Measurements from ENCODE around the gene CIAPIN1. TPM values are rescaled to one million over a fixed set of nuclear protein-coding genes. Genes with fewer than 3 reads are reported as not detected.
A peak's percentile ranks its signal among the peaks of the same experiment; 100 is the strongest.

CIAPIN1 gene
- total RNA-seq, 1 donor from 2014 or later = 28.1 TPM

DNA sequence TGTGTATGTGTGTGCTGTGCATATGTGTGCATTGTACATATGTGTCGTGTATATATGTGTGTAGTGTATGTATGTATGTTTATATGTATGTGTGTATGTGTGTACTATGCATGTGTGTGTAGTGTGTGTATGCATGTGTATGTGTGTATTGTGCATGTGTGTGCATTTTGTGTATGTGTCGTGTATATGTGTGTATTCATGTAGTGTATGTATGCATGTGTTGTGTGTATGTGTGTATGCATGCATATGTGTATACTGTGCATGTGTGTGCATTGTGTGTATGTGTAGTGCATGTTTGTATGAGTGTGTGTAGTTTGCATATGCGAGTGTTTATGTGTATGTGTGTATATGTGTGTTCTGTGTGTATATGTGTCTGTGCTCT lies 58.1 kb downstream of the CIAPIN1 start:
- intact Hi-C loops (cut with DNase I) = no loop called here
- no peak for ATAC-seq

DNA sequence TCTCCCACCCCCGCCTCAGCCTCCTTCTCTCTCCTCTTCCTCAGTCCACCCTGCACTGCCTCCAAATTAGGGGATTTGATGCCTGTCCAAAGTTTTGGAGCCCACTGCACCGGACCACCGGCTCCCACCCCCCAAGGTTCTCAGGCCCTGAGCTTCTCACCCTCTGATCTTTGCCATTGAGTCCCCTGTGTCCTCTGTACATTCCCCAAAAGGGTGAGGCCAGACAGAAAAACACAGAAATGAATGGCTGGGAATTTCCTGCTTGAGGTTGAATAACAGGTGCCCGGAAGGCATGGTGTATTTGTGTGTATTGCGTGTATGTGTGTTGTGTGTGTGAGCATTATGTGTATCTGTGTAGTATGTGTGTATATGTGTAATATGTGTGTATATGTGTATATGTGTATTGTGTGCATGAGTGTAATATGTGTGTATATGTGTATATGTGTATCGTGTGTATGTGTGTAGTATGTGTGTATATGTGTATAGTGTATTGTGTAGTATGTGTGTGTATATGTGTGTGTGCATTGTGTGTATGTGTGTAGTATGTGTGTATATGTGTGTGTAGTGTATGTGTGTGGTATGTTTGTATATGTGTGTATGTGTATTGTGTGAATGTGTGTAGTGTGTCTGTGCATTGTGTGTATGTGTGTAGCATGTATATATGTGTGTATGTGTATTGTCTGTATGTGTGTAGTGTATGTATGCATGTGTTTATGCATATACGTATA lies 58.7 kb downstream of the CIAPIN1 start:
- DNase-seq (ENCODE audit: low spot score) (no peak), ATAC-seq (no peak)
- intact Hi-C loops (cut with DNase I) = no loop called here

More for the DNA sequence above, 58.1 kb downstream of the CIAPIN1 start:
- no peak for DNase-seq (ENCODE audit: low spot score)

DNA sequence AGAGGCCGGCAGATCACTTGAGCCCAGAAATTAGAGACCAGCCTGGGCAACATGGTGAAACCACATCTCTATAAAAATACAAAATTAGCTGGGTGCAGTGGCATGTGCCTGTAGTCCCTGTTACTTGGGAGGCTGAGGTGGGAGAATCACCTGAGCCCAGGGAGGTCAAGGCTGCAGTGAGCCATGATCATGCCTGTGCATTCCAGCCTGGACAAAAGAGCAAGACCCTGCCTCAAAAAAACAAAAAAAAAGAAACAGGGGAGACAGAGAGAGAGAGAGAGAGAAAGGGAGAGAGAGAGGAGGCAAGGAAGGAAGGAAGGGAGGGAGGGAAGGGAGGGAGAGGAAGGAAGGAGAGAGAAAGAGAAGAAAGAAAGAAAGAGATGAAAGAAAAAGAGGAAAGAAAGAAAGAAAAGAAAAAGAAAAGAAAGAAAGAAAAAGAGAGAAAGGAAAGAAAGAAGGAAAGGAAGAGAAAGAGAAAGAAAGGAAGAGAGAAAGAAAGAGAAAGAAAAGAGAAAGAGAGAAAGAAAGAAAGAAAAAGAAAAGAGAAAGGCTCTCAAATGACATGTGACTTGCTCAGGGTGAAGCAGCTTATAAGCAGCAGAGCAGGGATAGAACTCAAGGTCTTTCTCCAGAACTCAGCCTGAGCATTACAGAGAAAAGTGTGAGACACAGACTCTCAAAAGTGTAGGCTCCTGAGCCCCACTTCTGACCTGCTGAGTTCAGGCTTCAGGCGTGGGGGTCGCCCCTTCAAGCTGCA lies 59.4 kb downstream of the CIAPIN1 start:
- intact Hi-C loops (cut with DNase I) = no loop called here
- ATAC-seq = no peak
- no peak for DNase-seq (ENCODE audit: low spot score)

DNA sequence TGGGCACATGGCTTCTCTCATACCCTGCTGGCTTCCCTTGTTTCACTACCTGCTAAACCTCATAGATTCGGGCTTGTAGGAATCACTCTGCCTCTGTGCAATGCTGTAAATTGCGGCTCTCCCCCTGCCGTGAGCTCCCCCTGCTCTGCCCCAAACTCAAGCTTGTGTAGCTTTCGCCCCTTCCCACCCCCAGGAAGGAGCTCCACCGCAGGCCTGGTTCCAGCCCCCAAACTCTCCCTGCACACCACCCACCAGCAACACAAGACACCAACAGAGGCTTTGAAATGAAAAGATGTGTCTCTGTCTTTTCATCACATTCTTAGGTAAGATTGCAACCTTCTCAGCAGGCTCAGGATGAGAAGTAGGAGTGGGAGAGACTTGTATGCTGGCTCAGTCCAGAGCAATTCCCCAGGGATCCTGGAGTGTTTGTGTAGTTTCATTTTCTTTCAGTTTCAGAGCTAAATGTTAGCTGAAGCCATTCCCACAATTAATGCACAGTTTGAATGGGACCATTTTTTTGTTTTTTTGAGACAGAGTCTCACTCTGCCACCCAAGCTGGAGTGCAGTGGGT lies 60.7 kb downstream of the CIAPIN1 start:
- intact Hi-C loops (cut with DNase I) = no loop called here
- no peak for DNase-seq (ENCODE audit: low spot score)
- no peak for ATAC-seq

DNA sequence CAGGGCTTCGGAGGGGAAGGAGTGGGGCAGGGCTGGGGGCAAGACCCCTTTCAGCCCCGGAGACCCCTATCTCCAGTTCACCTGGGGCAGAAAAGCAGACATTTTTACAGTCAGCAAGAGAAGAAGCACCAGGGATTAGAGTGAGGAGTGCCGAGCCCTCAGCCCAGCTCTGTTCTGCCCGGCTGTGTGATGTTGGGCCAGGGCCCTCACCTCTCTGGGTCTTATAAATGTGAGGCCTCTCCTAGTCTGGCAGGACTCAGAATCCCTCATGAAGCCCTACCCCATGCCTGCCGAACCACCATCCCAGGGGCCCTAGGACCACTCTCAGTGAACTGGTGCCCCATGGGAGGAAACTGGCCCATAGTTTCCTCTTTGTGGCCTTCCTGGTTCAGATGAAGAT lies 62.1 kb downstream of the CIAPIN1 start:
- intact Hi-C loops (cut with DNase I) = no loop called here
- ATAC-seq = no peak

DNA sequence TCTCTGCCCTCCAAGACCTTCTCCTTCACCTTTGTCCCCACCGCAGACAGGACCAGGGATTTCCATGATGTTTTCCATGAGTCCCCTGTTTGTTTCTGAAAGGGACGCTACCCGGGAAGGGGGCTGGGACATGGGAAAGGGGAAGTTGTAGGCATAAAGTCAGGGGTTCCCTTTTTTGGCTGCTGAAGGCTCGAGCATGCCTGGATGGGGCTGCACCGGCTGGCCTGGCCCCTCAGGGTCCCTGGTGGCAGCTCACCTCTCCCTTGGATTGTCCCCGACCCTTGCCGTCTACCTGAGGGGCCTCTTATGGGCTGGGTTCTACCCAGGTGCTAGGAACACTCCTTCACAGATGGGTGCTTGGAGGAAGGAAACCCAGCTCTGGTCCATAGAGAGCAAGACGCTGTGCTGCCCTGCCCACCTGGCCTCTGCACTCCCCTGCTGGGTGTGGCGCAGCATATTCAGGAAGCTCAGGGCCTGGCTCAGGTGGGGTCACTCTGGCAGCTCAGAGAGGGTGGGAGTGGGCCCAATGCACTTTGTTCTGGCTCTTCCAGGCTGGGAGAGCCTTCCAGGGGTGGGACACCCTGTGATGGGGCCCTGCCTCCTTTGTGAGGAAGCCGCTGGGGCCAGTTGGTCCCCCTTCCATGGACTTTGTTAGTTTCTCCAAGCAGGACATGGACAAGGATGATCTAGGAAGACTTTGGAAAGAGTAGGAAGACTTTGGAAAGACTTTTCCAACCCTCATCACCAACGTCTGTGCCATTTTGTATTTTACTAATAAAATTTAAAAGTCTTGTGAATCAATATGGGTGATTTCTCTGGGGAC lies 62.7 kb downstream of the CIAPIN1 start:
- ATAC-seq = peak; percentile 35
- intact Hi-C loops (cut with DNase I) = no loop called here
- no peak for DNase-seq (ENCODE audit: low spot score)

More for the DNA sequence above, 62.1 kb downstream of the CIAPIN1 start:
- DNase-seq (ENCODE audit: low spot score) = no peak

DNA sequence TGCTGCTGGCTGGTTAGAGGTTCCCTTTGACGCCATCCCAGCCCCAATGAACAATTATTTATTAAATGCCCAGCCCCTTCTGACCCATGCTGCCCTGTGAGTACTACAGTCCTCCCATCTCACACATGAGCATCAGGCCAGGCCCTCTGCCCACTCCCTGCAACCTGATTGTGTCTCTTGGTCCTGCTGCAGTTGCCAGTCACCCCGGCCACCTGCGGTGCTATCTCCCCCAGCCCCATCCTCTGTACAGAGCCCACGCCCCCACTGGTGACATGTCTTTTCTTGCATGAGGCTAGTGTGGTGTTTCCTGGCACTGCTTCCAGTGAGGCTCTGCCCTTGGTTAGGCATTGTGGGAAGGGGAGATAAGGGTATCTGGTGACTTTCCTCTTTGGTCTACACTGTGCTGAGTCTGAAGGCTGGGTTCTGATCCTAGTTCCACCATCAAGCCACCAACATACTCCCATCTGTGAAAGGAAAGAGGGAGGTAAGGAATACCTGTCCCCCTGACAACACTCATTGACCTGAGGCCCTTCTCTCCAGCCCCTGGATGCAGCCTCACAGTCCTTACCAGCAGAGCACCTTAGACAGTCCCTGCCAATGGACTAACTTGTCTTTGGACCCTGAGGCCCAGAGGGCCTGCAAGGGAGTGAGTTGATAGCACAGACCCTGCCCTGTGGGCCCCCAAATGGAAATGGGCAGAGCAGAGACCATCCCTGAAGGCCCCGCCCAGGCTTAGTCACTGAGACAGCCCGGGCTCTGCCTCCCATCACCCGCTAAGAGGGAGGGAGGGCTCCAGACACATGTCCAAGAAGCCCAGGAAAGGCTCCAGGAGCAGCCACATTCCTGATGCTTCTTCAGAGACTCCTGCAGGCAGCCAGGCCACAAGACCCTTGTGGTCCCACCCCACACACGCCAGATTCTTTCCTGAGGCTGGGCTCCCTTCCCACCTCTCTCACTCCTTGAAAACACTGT lies 63.6 kb downstream of the CIAPIN1 start:
- ATAC-seq (peak; percentile 44), DNase-seq (ENCODE audit: low spot score) (no peak)
- intact Hi-C loops (cut with DNase I) = no loop called here

DNA sequence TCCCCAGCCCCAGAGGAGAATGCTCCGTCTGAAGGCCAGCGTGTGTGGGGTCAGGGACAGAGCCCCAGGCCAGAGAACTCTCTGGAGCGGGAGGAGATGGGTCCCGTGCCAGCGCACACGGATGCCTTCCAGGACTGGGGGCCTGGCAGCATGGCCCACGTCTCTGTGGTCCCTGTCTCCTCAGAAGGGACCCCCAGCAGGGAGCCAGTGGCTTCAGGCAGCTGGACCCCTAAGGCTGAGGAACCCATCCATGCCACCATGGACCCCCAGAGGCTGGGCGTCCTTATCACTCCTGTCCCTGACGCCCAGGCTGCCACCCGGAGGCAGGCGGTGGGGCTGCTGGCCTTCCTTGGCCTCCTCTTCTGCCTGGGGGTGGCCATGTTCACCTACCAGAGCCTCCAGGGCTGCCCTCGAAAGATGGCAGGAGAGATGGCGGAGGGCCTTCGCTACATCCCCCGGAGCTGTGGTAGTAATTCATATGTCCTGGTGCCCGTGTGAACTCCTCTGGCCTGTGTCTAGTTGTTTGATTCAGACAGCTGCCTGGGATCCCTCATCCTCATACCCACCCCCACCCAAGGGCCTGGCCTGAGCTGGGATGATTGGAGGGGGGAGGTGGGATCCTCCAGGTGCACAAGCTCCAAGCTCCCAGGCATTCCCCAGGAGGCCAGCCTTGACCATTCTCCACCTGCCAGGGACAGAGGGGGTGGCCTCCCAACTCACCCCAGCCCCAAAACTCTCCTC lies 64.5 kb downstream of the CIAPIN1 start:
- intact Hi-C loops (cut with DNase I) = no loop called here
- DNase-seq (ENCODE audit: low spot score) (no peak), ATAC-seq (peak; percentile 9)

DNA sequence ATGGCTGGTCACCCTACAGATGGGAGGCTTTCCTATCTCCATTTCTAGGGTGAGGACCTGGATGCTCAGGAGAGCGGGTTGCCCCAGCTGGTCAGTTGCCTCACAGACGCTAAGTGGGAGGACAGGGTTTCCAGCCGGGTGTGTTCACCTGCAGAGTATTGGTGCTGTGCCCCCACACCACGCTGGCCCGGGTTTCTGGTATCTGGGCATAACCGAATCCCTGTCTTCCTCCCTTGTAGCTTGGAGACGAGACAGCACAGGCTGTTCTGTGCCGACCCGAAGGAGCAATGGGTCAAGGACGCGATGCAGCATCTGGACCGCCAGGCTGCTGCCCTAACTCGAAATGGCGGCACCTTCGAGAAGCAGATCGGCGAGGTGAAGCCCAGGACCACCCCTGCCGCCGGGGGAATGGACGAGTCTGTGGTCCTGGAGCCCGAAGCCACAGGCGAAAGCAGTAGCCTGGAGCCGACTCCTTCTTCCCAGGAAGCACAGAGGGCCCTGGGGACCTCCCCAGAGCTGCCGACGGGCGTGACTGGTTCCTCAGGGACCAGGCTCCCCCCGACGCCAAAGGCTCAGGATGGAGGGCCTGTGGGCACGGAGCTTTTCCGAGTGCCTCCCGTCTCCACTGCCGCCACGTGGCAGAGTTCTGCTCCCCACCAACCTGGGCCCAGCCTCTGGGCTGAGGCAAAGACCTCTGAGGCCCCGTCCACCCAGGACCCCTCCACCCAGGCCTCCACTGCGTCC lies 65.2 kb downstream of the CIAPIN1 start:
- intact Hi-C loops (cut with DNase I) = no loop called here
- ATAC-seq (no peak), DNase-seq (ENCODE audit: low spot score) (no peak)

DNA sequence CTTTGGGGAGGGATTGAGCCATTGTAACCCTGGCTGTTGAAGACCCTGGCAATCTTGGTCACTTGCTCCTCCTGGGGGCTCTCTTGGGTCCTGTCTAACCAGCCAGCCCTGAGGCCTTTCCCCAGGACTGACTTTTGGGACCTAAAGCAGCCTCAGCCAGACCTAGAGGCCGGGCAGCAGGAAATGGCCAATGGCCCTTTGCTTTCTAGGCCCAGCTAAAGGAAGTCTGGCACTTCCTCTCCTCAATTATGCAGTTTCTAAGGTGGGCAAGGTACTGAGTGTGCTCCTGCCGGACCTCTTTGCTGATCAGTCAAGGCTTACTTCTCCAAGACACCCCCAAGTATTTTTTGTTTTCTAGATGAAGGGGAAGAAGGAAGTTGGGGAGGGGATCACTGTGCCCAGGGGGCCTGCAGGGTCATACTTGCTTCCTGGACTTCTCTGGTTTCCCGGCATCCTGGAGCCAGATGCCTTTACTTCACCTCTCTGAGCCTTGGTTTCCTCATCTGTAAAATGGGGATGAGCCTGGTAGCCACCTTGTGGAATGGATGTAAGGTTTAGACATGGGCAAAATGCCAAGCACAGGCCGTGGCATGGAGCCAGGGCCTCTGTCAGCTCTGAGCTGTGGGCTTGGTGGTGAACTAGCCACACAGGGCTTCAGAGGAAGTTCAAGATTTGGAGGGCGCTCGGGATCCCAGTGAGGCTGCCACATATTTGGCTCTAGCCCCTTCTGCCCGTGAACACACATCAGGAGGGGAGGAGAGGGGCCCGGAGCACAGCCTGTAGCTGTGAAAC lies 66.3 kb downstream of the CIAPIN1 start:
- ATAC-seq (no peak), DNase-seq (ENCODE audit: low spot score) (no peak)
- intact Hi-C loops (cut with DNase I) = no loop called here

DNA sequence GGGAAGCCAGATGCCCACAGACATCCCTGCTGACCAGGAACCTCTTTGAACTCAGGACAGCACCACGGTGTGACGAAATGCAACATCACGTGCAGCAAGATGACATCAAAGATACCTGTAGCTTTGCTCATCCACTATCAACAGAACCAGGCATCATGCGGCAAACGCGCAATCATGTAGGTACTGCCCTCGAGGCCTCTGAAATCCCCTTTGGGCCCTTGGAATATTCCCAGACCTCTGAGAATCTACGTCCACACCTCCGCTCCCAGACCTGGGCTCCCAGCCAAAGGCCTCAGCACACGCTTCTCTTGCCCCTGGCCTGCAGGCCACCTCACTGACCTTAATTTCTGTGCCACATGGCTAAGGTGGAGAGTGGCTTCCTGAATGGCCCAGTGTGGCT lies 67.6 kb downstream of the CIAPIN1 start:
- ATAC-seq (no peak), DNase-seq (ENCODE audit: low spot score) (no peak)
- intact Hi-C loops (cut with DNase I) = no loop called here

Other genes starting within 250 kb of the CIAPIN1 start
- gene ARL2BP, start 202.1 kb downstream of the CIAPIN1 start, total RNA-seq = 38.5 TPM
- gene PLLP, start 162.7 kb downstream of the CIAPIN1 start, total RNA-seq = 121 TPM
- gene CCL22, start 88.6 kb downstream of the CIAPIN1 start, total RNA-seq = 0.13 TPM
- 21.3 TPM for gene CX3CL1, start 74.9 kb downstream of the CIAPIN1 start, total RNA-seq
- not detected for gene CCL17, start 42.6 kb downstream of the CIAPIN1 start, total RNA-seq
- gene COQ9, start 94 bp upstream of the CIAPIN1 start, total RNA-seq = 31.2 TPM
- gene POLR2C, start 15.3 kb upstream of the CIAPIN1 start, total RNA-seq = 42.6 TPM
- 22.6 TPM for gene DOK4, start 39.1 kb upstream of the CIAPIN1 start, total RNA-seq
- 14.3 TPM for gene CCDC102A, start 89.2 kb upstream of the CIAPIN1 start, total RNA-seq
- gene ADGRG5, start 95.3 kb upstream of the CIAPIN1 start, total RNA-seq = 1.2 TPM
- gene ADGRG1, start 181.2 kb upstream of the CIAPIN1 start, total RNA-seq = 47.4 TPM
- gene ADGRG3, start 220.9 kb upstream of the CIAPIN1 start, total RNA-seq = 4.6 TPM
- gene DRC7, start 247.4 kb upstream of the CIAPIN1 start, total RNA-seq = not detected